ENCODE data around the gene ATP11B. TPM values are rescaled to one million over a fixed set of nuclear protein-coding genes. Genes with fewer than 3 reads are reported as not detected.

Gene ATP11B
- total and polyA plus RNA-seq, 10 of the 15 experiments (the other 5 are each of a cell fraction or from before 2014, with no cell fraction given): 10.3 to 66.9 (median 36.7) TPM

GRCh38 chr3:182829761-182830405, 36.6 kb downstream of the ATP11B start (continued):
- TF ChIP-seq CTCF (IDR thresholded peaks at IDR 0.05 in 2 of 3, conservative IDR thresholded peaks at IDR 0.05 in 1 of 3; ENCODE audit: control insufficient read depth in 2 of 3, extremely low read depth in 1 of 3, insufficient read depth in 1 of 3, low read depth in 3 of 3, low read length in 3 of 3): no peak
- no peak for TF ChIP-seq BCL3 (IDR thresholded peaks at IDR 0.05; ENCODE audit: borderline replicate concordance, insufficient read depth, low read depth, low read length, poor library complexity, severe bottlenecking)
- TF ChIP-seq CBX3 (IDR thresholded peaks at IDR 0.05; ENCODE audit: borderline replicate concordance, low read depth): no peak
- no peak for TF ChIP-seq BRCA1 (IDR thresholded peaks at IDR 0.05; ENCODE audit: low read depth, low read length)
- TF ChIP-seq JUND (IDR thresholded peaks at IDR 0.05; ENCODE audit: low read depth, low read length): no peak
- TF ChIP-seq E2F4 (IDR thresholded peaks at IDR 0.05; ENCODE audit: low read depth, low read length): no peak
- no peak for TF ChIP-seq MLLT1 (IDR thresholded peaks at IDR 0.05)
- TF ChIP-seq ZNF274 (IDR thresholded peaks at IDR 0.05; ENCODE audit: insufficient read depth, insufficient read length): no peak
- TF ChIP-seq PKNOX1 (IDR thresholded peaks at IDR 0.05): no peak
